H9 (cell line): ENCODE measurements around the gene FABP1. TPM values are rescaled to one million over a fixed set of nuclear protein-coding genes. Genes with fewer than 3 reads are reported as not detected.

Experiments
- DNase-seq: peaks from one replicate; pipeline ENCODE4 v3.0.0-alpha.2; 2017
- H2AFZ ChIP-seq: one replicate; pipeline ENCODE4 v1.6.1; 2013; ENCODE audit warnings: mild to moderate bottlenecking, low read length, control low read depth, moderate library complexity
- H2AK5ac ChIP-seq: 2 replicates; pipeline ENCODE4 v1.6.1; 2013; ENCODE audit warnings: low read length, control low read depth, mixed read lengths; ENCODE audit not compliant: insufficient read length
- H2BK120ac ChIP-seq: one replicate; pipeline ENCODE4 v1.6.1; 2013; ENCODE audit warnings: low read depth, mild to moderate bottlenecking, low read length, control low read depth, inconsistent platforms; ENCODE audit not compliant: poor library complexity, severe bottlenecking
- H2BK12ac ChIP-seq: 2 replicates; pipeline ENCODE4 v1.6.1; 2013; ENCODE audit warnings: low read length, control low read depth, mixed read lengths, low read depth; ENCODE audit not compliant: insufficient read length
- H2BK15ac ChIP-seq: 2 replicates; pipeline ENCODE4 v1.6.1; 2013; ENCODE audit warnings: low read depth, low read length, control low read depth
- H2BK20ac ChIP-seq: one replicate; pipeline ENCODE4 v1.6.1; 2013; ENCODE audit warnings: low read depth, mild to moderate bottlenecking, low read length, control low read depth, inconsistent platforms; ENCODE audit not compliant: poor library complexity, severe bottlenecking
- H2BK5ac ChIP-seq: 2 replicates; pipeline ENCODE4 v1.6.1; 2013; ENCODE audit warnings: low read length, control low read depth, mixed read lengths; ENCODE audit not compliant: insufficient read length
- H3K14ac ChIP-seq: 2 replicates; pipeline ENCODE4 v1.6.1; 2013; ENCODE audit warnings: low read length, control low read depth; ENCODE audit not compliant: insufficient read depth
- H3K18ac ChIP-seq: 2 replicates; pipeline ENCODE4 v1.6.1; 2013; ENCODE audit warnings: low read depth, mild to moderate bottlenecking, mixed read lengths, low read length, control low read depth; ENCODE audit not compliant: insufficient read length
- H3K23ac ChIP-seq: 2 replicates; pipeline ENCODE4 v1.6.1; 2013; ENCODE audit warnings: low read length, control low read depth, mixed read lengths, low read depth; ENCODE audit not compliant: insufficient read length
- H3K23me2 ChIP-seq: 2 replicates; pipeline ENCODE4 v1.6.1; 2013; ENCODE audit warnings: low read depth, mild to moderate bottlenecking, mixed read lengths, low read length, control low read depth; ENCODE audit not compliant: insufficient read length, poor library complexity, severe bottlenecking
- H3K27ac ChIP-seq: 2 replicates; pipeline ENCODE4 v1.5.1; 2013; ENCODE audit warnings: low read length, control low read depth, mixed read lengths, low read depth; ENCODE audit not compliant: insufficient read length
- H3K27me3 ChIP-seq: 2 replicates; pipeline ENCODE4 v1.6.1; 2013; ENCODE audit warnings: low read length, control low read depth, inconsistent platforms; ENCODE audit not compliant: insufficient read depth
- H3K4ac ChIP-seq: 2 replicates; pipeline ENCODE4 v1.6.1; 2013; ENCODE audit warnings: low read depth, mild to moderate bottlenecking, control low read depth, inconsistent platforms, low read length, moderate library complexity
- H3K4me1 ChIP-seq: 2 replicates; pipeline ENCODE4 v1.6.1; 2013; ENCODE audit warnings: low read length, control low read depth, inconsistent platforms; ENCODE audit not compliant: insufficient read depth
- H3K4me2 ChIP-seq: 2 replicates; pipeline ENCODE4 v1.6.1; 2013; ENCODE audit warnings: low read length, control low read depth, mixed read lengths; ENCODE audit not compliant: insufficient read length, insufficient read depth
- H3K56ac ChIP-seq: 2 replicates; pipeline ENCODE4 v1.6.1; 2013; ENCODE audit warnings: low read depth, mild to moderate bottlenecking, mixed read lengths, low read length, control low read depth; ENCODE audit not compliant: insufficient read length
- H3K79me1 ChIP-seq: 2 replicates; pipeline ENCODE4 v1.6.1; 2013; ENCODE audit warnings: low read depth, mild to moderate bottlenecking, moderate library complexity, low read length, control low read depth, inconsistent platforms; ENCODE audit not compliant: insufficient read depth, poor library complexity, severe bottlenecking
- H3K79me2 ChIP-seq: 2 replicates; pipeline ENCODE4 v1.6.1; 2013; ENCODE audit warnings: low read length, control low read depth, inconsistent platforms; ENCODE audit not compliant: insufficient read depth
- H3K9ac ChIP-seq: 2 replicates; pipeline ENCODE4 v1.6.1; 2013; ENCODE audit warnings: low read length, control low read depth, mixed read lengths; ENCODE audit not compliant: insufficient read length; ENCODE audit errors: extremely low read depth
- H3K9me3 ChIP-seq: one replicate; pipeline ENCODE4 v1.6.1; 2013; ENCODE audit warnings: low read depth, low read length, inconsistent platforms; ENCODE audit not compliant: control insufficient read depth
- H3T11ph ChIP-seq: one replicate; pipeline ENCODE4 v1.6.1; 2013; ENCODE audit warnings: mild to moderate bottlenecking, low read length, control low read depth, inconsistent platforms
- H4K20me1 ChIP-seq: one replicate; pipeline ENCODE4 v1.6.1; 2013; ENCODE audit not compliant: control insufficient read depth, insufficient read length, insufficient read depth
- H4K5ac ChIP-seq: 2 replicates; pipeline ENCODE4 v1.6.1; 2013; ENCODE audit warnings: low read depth, mild to moderate bottlenecking, mixed read lengths, low read length, control low read depth; ENCODE audit not compliant: insufficient read length
- H4K8ac ChIP-seq: replicated peaks from 2 replicates; pipeline ENCODE4 v1.6.1; 2013; ENCODE audit warnings: low read length, control low read depth, mixed read lengths, low read depth; ENCODE audit not compliant: insufficient read length
- H4K91ac ChIP-seq: 2 replicates; pipeline ENCODE4 v1.6.1; 2013; ENCODE audit warnings: low read depth, mild to moderate bottlenecking, moderate library complexity, mixed read lengths, low read length, control low read depth; ENCODE audit not compliant: insufficient read length
- H3K27ac Mint-ChIP-seq, 3 experiments: 2 replicates in 2 of 3; 3 replicates in 1 of 3; pipeline ENCODE4 v1.8.0; 2020 to 2021; ENCODE audit warnings: mixed read lengths in 3 of 3, mild to moderate bottlenecking in 1 of 3, moderate library complexity in 1 of 3
- H3K27me3 Mint-ChIP-seq: 2 replicates; pipeline ENCODE4 v1.8.0; 2021; ENCODE audit warnings: low read depth, mild to moderate bottlenecking, moderate library complexity, mixed read lengths
- H3K36me3 Mint-ChIP-seq, 3 experiments: 2 replicates in 2 of 3; 3 replicates in 1 of 3; pipeline ENCODE4 v1.8.0; 2020 to 2021; ENCODE audit warnings: low read depth in 3 of 3, mixed read lengths in 3 of 3; ENCODE audit not compliant: insufficient read depth in 1 of 3
- H3K4me1 Mint-ChIP-seq, 2 experiments: 2 replicates each; pipeline ENCODE4 v1.8.0; 2020; ENCODE audit warnings: mixed read lengths in 2 of 2
- H3K4me3 Mint-ChIP-seq, 2 experiments: 2 replicates in 1 of 2; 3 replicates in 1 of 2; pipeline ENCODE4 v1.8.0; 2020 to 2021; ENCODE audit warnings: mild to moderate bottlenecking in 2 of 2, mixed read lengths in 2 of 2, moderate library complexity in 1 of 2
- H3K9me3 Mint-ChIP-seq, 2 experiments: 2 replicates in 1 of 2; 3 replicates in 1 of 2; pipeline ENCODE4 v1.8.0; 2020; ENCODE audit warnings: mild to moderate bottlenecking in 2 of 2, mixed read lengths in 2 of 2, moderate library complexity in 1 of 2
- CTCF ChIP-seq: fragments of 200-600 bp; sonication (generic); conservative IDR thresholded peaks from 3 replicates; pipeline ENCODE4 v1.8.0; 2021; ENCODE audit warnings: antibody characterized with exemption, mild to moderate bottlenecking
- WGBS: extraction: QIAGEN DNeasy Blood & Tissue Kit; methylation state at CpG from one replicate; pipeline ENCODE4 v1.1.7; 2013; ENCODE audit warnings: missing lambda C conversion rate, low lambda C conversion rate, mixed read lengths; ENCODE audit not compliant: insufficient read length; ENCODE audit errors: extremely low coverage; 5-methylcytosine and 5-hydroxymethylcytosine counted together
- total RNA-seq: library from RNA; stranded (reverse); gene quantifications from 2 replicates; pipeline ENCODE4 v1.2.1, GENCODE V29; 2021

The FABP1 gene
- total RNA-seq, 1 experiment from 2014 or later, result not detected

DNA sequence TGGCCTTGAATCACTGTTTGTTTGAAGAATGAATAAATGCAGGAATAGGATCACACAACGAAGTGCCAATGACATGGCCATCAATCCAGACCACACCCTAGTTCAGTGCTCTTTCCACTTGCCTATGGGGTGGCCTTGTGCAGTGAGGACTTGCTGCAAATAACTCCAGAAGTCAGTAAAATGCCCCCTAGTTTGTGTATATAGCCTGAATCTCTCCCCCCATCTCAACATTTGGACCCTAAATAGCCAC is 299 bp downstream of the FABP1 start:
- Histone ChIP-seq H2AK5ac (no peak overlapping the region), H3T11ph (no peak overlapping the region), H3K56ac (no peak overlapping the region), H4K8ac (no peak overlapping the region), H3K23ac (no peak overlapping the region), H3K4me2 (no peak overlapping the region), H2BK120ac (no peak overlapping the region), H2BK15ac (no peak overlapping the region), H3K27ac (no peak overlapping the region), H3K14ac (no peak overlapping the region), H4K20me1 (no peaks in the 10 kb centered on the region), H3K18ac (no peak overlapping the region), H2BK12ac (no peak overlapping the region), H3K4me1 (no peaks in the 10 kb centered on the region), H3K27me3 (no peaks in the 10 kb centered on the region), H2BK5ac (no peak overlapping the region), H3K4ac (no peak overlapping the region), H4K91ac (no peak overlapping the region), H4K5ac (no peak overlapping the region), H2BK20ac (no peak overlapping the region), H2AFZ (no peak overlapping the region), H3K9ac (no peak overlapping the region), H3K9me3 (no peaks in the 10 kb centered on the region), H3K79me1 (no peaks in the 10 kb centered on the region), H3K23me2 (no peaks in the 10 kb centered on the region), H3K79me2 (no peaks in the 10 kb centered on the region)
- WGBS, result no CpG with 5 or more reads among the region's 1 CpG
- DNase-seq, result no peak
- Mint-ChIP-seq H3K4me1 (peaks cover 2 to 4% of the 10 kb centered on the region in 2 experiments; a peak in 2 of 4 replicates), H3K9me3 (no peaks in the 10 kb centered on the region), H3K4me3 (no peak overlapping the region), H3K27ac (no peak overlapping the region), H3K27me3 (peaks cover 13% of the 10 kb centered on the region), H3K36me3 (no peaks in the 10 kb centered on the region)
- TF ChIP-seq CTCF, result no peak
